ENCODE measurements around the gene TMEM132D. TPM values are rescaled to one million over a fixed set of nuclear protein-coding genes. Genes with fewer than 3 reads are reported as not detected.
A peak's percentile ranks its signal among the peaks of the same experiment; 100 is the strongest.
"Not testable (repeated sequence)": the region's sequence is repeated elsewhere in the genome, so short reads cannot be mapped to it uniquely, and the experiment has no call there.

TMEM132D gene
- total RNA-seq, 1 donor from 2014 or later: 1.0 TPM

DNA sequence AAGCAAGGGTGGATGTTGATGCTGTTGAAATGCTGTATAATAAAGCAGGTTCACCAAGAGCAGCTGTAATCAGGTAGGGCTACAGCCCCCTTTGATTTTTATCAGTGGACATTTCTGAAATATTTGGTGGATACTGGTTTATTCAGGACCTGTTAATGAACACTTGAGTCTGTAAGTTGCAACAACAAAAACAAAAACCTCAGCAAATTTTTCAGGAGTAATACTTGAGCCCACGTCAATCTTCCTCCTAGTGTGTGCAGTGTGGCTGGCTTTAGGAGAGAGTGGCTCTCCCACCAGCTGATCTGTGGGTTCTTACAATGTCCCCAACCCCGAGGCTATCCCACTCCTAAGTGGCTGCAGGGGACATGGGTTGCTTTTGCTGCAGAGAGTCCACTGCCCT, 702.8 kb downstream of the TMEM132D start:
- no peak overlapping the region for H3K27ac ChIP-seq
- H3K9me3 ChIP-seq: no peaks in the 10 kb centered on the region
- DNase-seq: no peak
- TF ChIP-seq, protein P1, sequence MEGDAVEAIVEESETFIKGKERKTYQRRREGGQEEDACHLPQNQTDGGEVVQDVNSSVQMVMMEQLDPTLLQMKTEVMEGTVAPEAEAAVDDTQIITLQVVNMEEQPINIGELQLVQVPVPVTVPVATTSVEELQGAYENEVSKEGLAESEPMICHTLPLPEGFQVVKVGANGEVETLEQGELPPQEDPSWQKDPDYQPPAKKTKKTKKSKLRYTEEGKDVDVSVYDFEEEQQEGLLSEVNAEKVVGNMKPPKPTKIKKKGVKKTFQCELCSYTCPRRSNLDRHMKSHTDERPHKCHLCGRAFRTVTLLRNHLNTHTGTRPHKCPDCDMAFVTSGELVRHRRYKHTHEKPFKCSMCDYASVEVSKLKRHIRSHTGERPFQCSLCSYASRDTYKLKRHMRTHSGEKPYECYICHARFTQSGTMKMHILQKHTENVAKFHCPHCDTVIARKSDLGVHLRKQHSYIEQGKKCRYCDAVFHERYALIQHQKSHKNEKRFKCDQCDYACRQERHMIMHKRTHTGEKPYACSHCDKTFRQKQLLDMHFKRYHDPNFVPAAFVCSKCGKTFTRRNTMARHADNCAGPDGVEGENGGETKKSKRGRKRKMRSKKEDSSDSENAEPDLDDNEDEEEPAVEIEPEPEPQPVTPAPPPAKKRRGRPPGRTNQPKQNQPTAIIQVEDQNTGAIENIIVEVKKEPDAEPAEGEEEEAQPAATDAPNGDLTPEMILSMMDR (IDR thresholded peaks at IDR 0.05): no peak
- intact Hi-C loops (cut with DNase I): no loop called here
- no peaks in the 10 kb centered on the region for H3K36me3 ChIP-seq
- no peaks in the 10 kb centered on the region for H3K27me3 ChIP-seq
- no peak overlapping the region for H3K4me3 ChIP-seq
- no peak for ATAC-seq
- H3K4me1 ChIP-seq: no peaks in the 10 kb centered on the region

DNA sequence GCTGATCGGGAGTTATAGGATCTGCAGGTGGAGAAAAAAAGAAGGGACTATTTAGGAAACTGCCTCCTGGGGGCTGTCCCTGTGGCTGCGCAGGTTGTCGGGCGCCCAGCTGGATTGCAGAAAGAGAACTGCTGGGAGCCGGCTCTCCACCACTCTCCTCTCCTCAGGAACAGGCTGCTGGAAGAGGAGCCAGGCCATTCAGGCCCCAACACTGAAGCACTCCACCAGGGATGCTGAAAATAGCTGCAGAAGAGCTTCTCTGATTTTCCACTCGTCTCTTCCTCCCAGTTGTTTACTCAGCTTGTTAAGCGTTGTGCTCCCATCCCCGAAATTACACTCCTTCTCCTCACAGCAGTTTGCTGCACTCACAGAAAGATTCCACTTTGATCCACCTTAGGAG, 703.2 kb downstream of the TMEM132D start:
- Histone ChIP-seq H3K27me3 (no peaks in the 10 kb centered on the region), H3K27ac (no peak overlapping the region), H3K4me3 (no peak overlapping the region), H3K36me3 (no peaks in the 10 kb centered on the region), H3K4me1 (no peaks in the 10 kb centered on the region), H3K9me3 (no peaks in the 10 kb centered on the region)
- intact Hi-C loops (cut with DNase I): no loop called here
- TF ChIP-seq, protein P1 (IDR thresholded peaks at IDR 0.05): no peak
- DNase-seq: no peak
- ATAC-seq: no peak

DNA sequence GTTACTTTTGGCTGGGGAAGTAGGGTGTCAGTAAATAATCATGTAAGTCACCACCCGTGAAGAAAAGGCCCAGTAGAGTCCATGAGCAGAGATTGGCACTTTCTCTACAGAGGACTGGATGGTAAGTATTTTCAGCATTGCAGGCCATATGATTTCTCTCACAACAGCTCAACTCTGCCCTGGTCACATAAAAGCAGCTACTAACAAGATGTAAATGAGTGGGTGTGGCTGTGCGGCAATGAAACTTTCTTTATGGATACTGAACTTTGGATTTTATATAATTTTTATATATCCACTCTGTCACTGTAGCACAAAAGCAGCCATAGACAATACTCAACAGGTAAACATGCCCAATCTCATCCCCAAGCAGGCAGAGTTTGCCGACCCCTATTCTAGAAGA, 706.9 kb downstream of the TMEM132D start:
- DNase-seq (no peak), ATAC-seq (no peak)
- H3K9me3 ChIP-seq: no peaks in the 10 kb centered on the region
- H3K4me1 ChIP-seq: no peaks in the 10 kb centered on the region
- H3K27me3 ChIP-seq: no peaks in the 10 kb centered on the region
- H3K4me3 ChIP-seq: no peak overlapping the region
- no peak overlapping the region for H3K27ac ChIP-seq
- TF ChIP-seq, protein P1 (IDR thresholded peaks at IDR 0.05): no peak
- intact Hi-C loops (cut with DNase I): no loop called here
- H3K36me3 ChIP-seq: no peaks in the 10 kb centered on the region

DNA sequence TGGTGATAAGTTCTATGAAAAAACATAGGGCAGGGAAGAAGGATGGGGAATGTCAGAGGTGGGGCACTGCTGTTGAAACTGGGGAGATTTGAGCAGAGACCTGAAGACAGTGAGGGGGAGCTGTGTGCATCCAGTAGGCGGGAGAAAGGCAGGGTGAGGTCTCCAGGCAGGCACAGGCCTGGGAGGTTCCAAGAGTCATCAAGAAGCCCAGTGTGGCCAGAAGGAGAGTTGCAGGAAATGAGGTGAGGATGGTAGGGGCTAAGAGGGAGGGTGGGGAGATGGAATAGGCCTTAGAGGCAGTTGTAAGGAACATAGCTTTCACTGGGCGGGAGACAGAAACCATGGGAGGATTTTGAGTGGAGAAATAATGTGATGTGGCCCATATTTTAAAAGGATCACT, 708.7 kb downstream of the TMEM132D start:
- DNase-seq (no peak), ATAC-seq (no peak)
- TF ChIP-seq, protein P1 (IDR thresholded peaks at IDR 0.05): no peak
- Histone ChIP-seq H3K4me3 (no peak overlapping the region), H3K36me3 (no peaks in the 10 kb centered on the region), H3K4me1 (no peaks in the 10 kb centered on the region), H3K27me3 (no peaks in the 10 kb centered on the region), H3K9me3 (no peaks in the 10 kb centered on the region), H3K27ac (no peak overlapping the region)
- intact Hi-C loops (cut with DNase I): no loop called here

DNA sequence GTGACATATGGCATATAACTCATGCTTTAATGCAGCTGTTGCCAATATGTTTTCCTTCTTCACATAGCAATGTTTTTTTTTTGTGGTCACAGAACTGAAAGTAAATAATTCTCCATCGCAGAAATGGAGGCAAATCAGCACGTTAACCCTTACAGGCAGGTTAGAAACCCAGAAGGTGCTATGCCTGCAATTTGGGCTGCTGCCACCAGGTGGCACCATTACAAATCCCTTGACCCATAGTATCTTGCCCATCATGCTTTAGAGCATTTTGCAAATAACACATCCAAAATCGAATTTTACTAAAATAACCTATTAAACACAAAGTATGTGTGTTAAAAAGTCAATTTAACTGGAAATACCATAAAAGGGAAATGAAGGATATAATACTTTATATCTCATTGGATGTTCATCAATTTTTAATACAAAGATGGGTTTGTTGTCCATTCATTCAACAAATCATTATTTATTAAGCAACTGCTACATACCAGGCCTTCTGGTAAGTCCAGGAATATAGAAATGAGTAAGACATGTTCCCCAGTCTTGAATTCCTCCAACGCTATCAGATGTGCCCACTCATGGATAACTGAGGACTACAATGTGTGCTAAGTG, 710.5 kb downstream of the TMEM132D start:
- intact Hi-C loops (cut with DNase I): no loop called here
- ATAC-seq (no peak), DNase-seq (no peak)
- Histone ChIP-seq H3K4me3 (no peak overlapping the region), H3K27ac (no peak overlapping the region), H3K36me3 (no peaks in the 10 kb centered on the region), H3K4me1 (no peaks in the 10 kb centered on the region), H3K9me3 (no peaks in the 10 kb centered on the region), H3K27me3 (no peaks in the 10 kb centered on the region)
- TF ChIP-seq, protein P1 (IDR thresholded peaks at IDR 0.05): peak; percentile 56

DNA sequence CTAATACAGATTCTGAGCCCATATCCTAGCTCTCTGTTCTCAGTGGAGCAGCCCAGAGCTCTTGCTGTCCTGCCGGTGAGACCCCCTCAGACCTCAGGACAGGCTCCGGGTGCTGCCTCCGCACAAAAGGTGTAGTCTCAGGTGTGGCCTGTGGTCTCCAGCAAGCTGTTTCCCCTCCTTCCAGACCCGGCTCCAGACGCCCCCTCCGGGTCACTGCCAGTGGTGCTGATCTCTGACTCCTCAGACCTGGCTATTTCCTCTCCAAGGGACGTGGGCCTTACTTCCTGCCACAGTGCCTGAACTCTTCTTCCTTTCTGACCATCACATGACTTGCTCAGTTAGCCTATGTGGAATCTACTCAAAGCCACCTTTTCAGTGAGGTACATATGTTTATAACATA, 713.0 kb downstream of the TMEM132D start:
- Histone ChIP-seq H3K4me3 (no peak overlapping the region), H3K27ac (no peak overlapping the region), H3K4me1 (no peaks in the 10 kb centered on the region), H3K27me3 (no peaks in the 10 kb centered on the region), H3K36me3 (no peaks in the 10 kb centered on the region), H3K9me3 (no peaks in the 10 kb centered on the region)
- intact Hi-C loops (cut with DNase I): no loop called here
- no peak for ATAC-seq
- TF ChIP-seq, protein P1 (IDR thresholded peaks at IDR 0.05): no peak
- no peak for DNase-seq

DNA sequence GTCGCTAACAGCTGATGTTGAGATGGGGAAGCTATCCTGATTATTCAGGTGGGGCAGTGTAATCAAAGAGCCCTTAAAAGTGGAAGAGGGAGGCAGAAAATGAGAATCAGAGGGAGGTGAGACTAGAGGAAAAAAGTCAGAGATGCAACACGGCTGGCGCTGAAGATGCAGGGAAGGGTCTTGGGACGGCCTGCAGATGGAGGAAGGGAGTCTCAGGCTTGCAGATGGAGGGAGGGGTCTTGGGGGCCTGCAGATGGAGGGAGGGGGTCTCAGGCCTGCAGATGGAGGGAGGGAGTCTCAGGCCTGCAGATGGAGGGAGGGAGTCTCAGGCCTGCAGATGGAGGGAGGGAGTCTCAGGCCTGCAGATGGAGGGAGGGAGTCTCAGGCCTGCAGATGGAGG, 713.9 kb downstream of the TMEM132D start:
- H3K27ac ChIP-seq; ATAC-seq; H3K4me1 ChIP-seq; intact Hi-C loops (cut with DNase I); H3K27me3 ChIP-seq; H3K9me3 ChIP-seq; H3K36me3 ChIP-seq; H3K4me3 ChIP-seq; DNase-seq: not testable (repeated sequence)
